Gastrocnemius medialis (tissue), 4 donors: ENCODE results near the gene GOLGA6L1. TPM values are rescaled to one million over a fixed set of nuclear protein-coding genes. Genes with fewer than 3 reads are reported as not detected.
"Not testable (repeated sequence)": the region's sequence is repeated elsewhere in the genome, so short reads cannot be mapped to it uniquely, and the experiment has no call there.

ENCODE experiments used
- ATAC-seq, 2 donors: fragments of 150-250 bp; one replicate each; pipeline ENCODE4 v1.9.1; 2016
- DNase-seq, 2 donors: peaks; one replicate each; pipeline ENCODE4 v3.0.0-alpha.2; 2019
- H3K27ac ChIP-seq, 4 donors: fragments of 200-600 bp; sonication (generic); 1 replicate in 1 of 4; 2 replicates in 3 of 4; pipeline ENCODE4 v1.5.1; 2016 to 2018; ENCODE audit warnings: mild to moderate bottlenecking in 2 of 4, moderate library complexity in 1 of 4
- H3K27me3 ChIP-seq, 3 donors: fragments of 200-600 bp; sonication (generic) in 2 of 3; 1 replicate in 1 of 3; 2 replicates in 2 of 3; pipeline versions ENCODE4 v1.5.1 to v1.6.0; 2016 to 2019; ENCODE audit warnings: mild to moderate bottlenecking in 1 of 3, moderate library complexity in 1 of 3
- H3K36me3 ChIP-seq, 2 donors: fragments of 200-600 bp; sonication (generic) in 1 of 2; one replicate each; pipeline ENCODE4 v1.5.1; 2017 to 2018
- H3K4me1 ChIP-seq, 2 donors: fragments of 200-600 bp; sonication (generic) in 1 of 2; one replicate each; pipeline ENCODE4 v1.5.1; 2016 to 2017; ENCODE audit warnings: mild to moderate bottlenecking in 2 of 2
- H3K4me3 ChIP-seq, 4 donors: fragments of 200-600 bp; sonication (generic) in 3 of 4; 1 replicate in 1 of 4; 2 replicates in 3 of 4; pipeline ENCODE4 v1.5.1; 2016 to 2019; ENCODE audit warnings: mild to moderate bottlenecking in 2 of 4
- H3K9me3 ChIP-seq, 3 donors: fragments of 200-600 bp; sonication (generic) in 2 of 3; 1 replicate in 1 of 3; 2 replicates in 2 of 3; pipeline ENCODE4 v1.5.1; 2016 to 2019
- CTCF ChIP-seq, 5 experiments: fragments of 450-650 bp in 3 of 5; fragments of 200-600 bp in 2 of 5; sonication (generic) in 2 of 5; IDR thresholded peaks in 4 of 5; conservative IDR thresholded peaks in 1 of 5; 1 replicate in 4 of 5; 2 replicates in 1 of 5; pipeline ENCODE4 v1.5.1; 2016 to 2019; ENCODE audit warnings: antibody characterized with exemption in 5 of 5, mild to moderate bottlenecking in 3 of 5, moderate library complexity in 3 of 5
- POLR2A ChIP-seq, 2 donors: fragments of 450-650 bp; IDR thresholded peaks; one replicate each; pipeline ENCODE4 v1.6.1; 2017; ENCODE audit warnings: antibody characterized with exemption in 2 of 2, mild to moderate bottlenecking in 2 of 2, moderate library complexity in 2 of 2
- in situ Hi-C, 4 donors: fragments of 200-750 bp; cut with MboI; loops; one replicate each; pipeline versions ENCODE4 v1.15.0 to v1.8.0; 2017; ENCODE audit warnings: low sequenced_read_pairs in 4 of 4
- intact Hi-C: fragments of 100-400 bp; cut with DNase I; formaldehyde crosslinking; loops from one replicate; pipeline ENCODE4 v1.15.1; 2023; ENCODE audit warnings: low total_unique reads
- total RNA-seq, 4 donors: library from RNA; depleted of rRNA; stranded (reverse); fragments of >200 nt; gene quantifications; one replicate each; pipeline versions ENCODE4 v1.1.0 to v1.2.3, GENCODE V29; 2016

Gene GOLGA6L1
- total RNA-seq, 4 donors from 2014 or later = not detected

GRCh38 chr15:23095796-23096195, 40.8 kb downstream of the GOLGA6L1 start:
- intact Hi-C loops (no loop called here), in situ Hi-C loops (no loop called here)
- Histone ChIP-seq H3K4me3 (no peak overlapping the region), H3K4me1 (no peaks in the 10 kb centered on the region), H3K27ac (no peak overlapping the region), H3K27me3 (no peaks in the 10 kb centered on the region), H3K36me3 (no peaks in the 10 kb centered on the region), H3K9me3 (no peaks in the 10 kb centered on the region)
- no peak for TF ChIP-seq POLR2A (IDR thresholded peaks at IDR 0.05)
- TF ChIP-seq CTCF (IDR thresholded peaks at IDR 0.05 in 4 of 5, conservative IDR thresholded peaks at IDR 0.05 in 1 of 5) = no peak
- no peak for ATAC-seq
- DNase-seq = no peak

GRCh38 chr15:23083115-23083514, 53.5 kb downstream of the GOLGA6L1 start:
- H3K4me3 ChIP-seq = no peak overlapping the region
- no peaks in the 10 kb centered on the region for H3K9me3 ChIP-seq
- TF ChIP-seq CTCF (IDR thresholded peaks at IDR 0.05 in 4 of 5, conservative IDR thresholded peaks at IDR 0.05 in 1 of 5) = no peak
- TF ChIP-seq POLR2A (IDR thresholded peaks at IDR 0.05) = no peak
- H3K27ac ChIP-seq = no peak overlapping the region
- intact Hi-C loops (no loop called here), in situ Hi-C loops (no loop called here)
- no peaks in the 10 kb centered on the region for H3K36me3 ChIP-seq
- H3K27me3 ChIP-seq = no peaks in the 10 kb centered on the region
- ATAC-seq (no peak), DNase-seq (no peak)
- H3K4me1 ChIP-seq = no peaks in the 10 kb centered on the region

GRCh38 chr15:23081996-23082737, 54.5 kb downstream of the GOLGA6L1 start:
- H3K36me3 ChIP-seq, in situ Hi-C loops, intact Hi-C loops: not testable (repeated sequence)

GRCh38 chr15:23081271-23081670, 55.4 kb downstream of the GOLGA6L1 start:
- Histone ChIP-seq H3K36me3 (no peaks in the 10 kb centered on the region), H3K4me3 (no peak overlapping the region), H3K9me3 (no peaks in the 10 kb centered on the region), H3K27ac (no peak overlapping the region), H3K27me3 (no peaks in the 10 kb centered on the region), H3K4me1 (no peaks in the 10 kb centered on the region)
- TF ChIP-seq POLR2A (IDR thresholded peaks at IDR 0.05) (no peak), CTCF (IDR thresholded peaks at IDR 0.05 in 4 of 5, conservative IDR thresholded peaks at IDR 0.05 in 1 of 5) (no peak)
- no peak for DNase-seq
- no peak for ATAC-seq
- in situ Hi-C loops = no loop called here
- intact Hi-C loops = no loop called here

More at GRCh38 chr15:23081996-23082737, 54.5 kb downstream of the GOLGA6L1 start:
- not testable (repeated sequence) for H3K9me3 ChIP-seq, H3K27ac ChIP-seq, H3K27me3 ChIP-seq, H3K4me1 ChIP-seq, ATAC-seq, DNase-seq, H3K4me3 ChIP-seq

- Histone ChIP-seq H3K4me3 (no peak overlapping the region), H3K9me3 (no peaks in the 10 kb centered on the region), H3K4me1 (no peaks in the 10 kb centered on the region), H3K36me3 (no peaks in the 10 kb centered on the region), H3K27ac (no peak overlapping the region), H3K27me3 (no peaks in the 10 kb centered on the region)
- TF ChIP-seq POLR2A (IDR thresholded peaks at IDR 0.05) = no peak
- no peak for TF ChIP-seq CTCF (IDR thresholded peaks at IDR 0.05 in 4 of 5, conservative IDR thresholded peaks at IDR 0.05 in 1 of 5)
- intact Hi-C loops = no loop called here
- in situ Hi-C loops = loop anchor here in 1 of 4 donors (10.0 kb wide), 1 partner anchor 55 kb away; no protein-coding TSS in a partner anchor
- no peak for ATAC-seq
- no peak for DNase-seq
These were observed 56.9 kb downstream of the GOLGA6L1 start for GRCh38 chr15:23079766-23080165.

Other genes starting within 250 kb of the GOLGA6L1 start
- 10 to 100 TPM; 31.1 to 52.6 (median 37.4) TPM for gene CYFIP1, start 156.5 kb downstream of the GOLGA6L1 start, total RNA-seq
- gene TUBGCP5, start 97.3 kb downstream of the GOLGA6L1 start, total RNA-seq = 10 to 100 TPM; 11.6 to 18.2 (median 13.6) TPM
- gene GOLGA6L26, start 197.4 kb upstream of the GOLGA6L1 start, total RNA-seq = not detected
- gene GOLGA8S, start 217.9 kb upstream of the GOLGA6L1 start, total RNA-seq = under 1 TPM in 1 of 4 donors, not detected in 3; 0.20 TPM